ENCODE measurements around the gene STEAP1B.

STEAP1B gene

DNA sequence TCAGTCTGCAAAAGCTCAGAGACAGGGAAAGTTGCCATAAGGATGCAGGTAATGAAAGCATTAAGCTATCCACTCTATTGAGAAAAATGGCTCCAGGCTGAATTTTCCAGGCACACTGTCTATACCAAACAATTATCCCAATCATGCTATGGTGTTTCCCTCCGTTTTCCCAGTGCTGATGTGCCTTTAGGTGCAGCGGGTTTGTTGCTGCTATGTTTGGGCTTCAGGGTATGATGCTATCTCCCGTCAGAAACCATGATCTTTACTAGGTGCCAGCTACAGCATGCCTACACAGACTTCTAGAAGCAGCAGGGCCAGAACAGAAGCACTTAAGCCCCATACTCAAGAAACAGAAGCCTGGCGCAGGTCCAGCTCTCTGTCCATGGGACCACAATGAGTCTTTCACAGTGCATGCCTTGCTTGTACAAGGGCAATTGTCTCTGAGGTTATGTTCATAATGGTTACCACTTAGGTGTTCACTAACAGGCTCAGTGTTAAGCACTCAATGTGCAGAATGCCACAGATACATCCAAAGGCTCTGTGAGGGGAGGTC is 19.4 kb downstream of the STEAP1B start:
- Histone ChIP-seq H3K9me3 (ENCODE audit: insufficient read depth, low read length) (no peaks in the 10 kb centered on the region), H4K20me1 (ENCODE audit: low read depth, low read length) (no peaks in the 10 kb centered on the region), H3F3A (ENCODE audit: insufficient read depth) (no peaks in the 10 kb centered on the region), H3K79me2 (ENCODE audit: insufficient read depth, low read length) (no peaks in the 10 kb centered on the region), H3K27ac (ENCODE audit: low read depth, low read length) (no peak overlapping the region), H3K27me3 (ENCODE audit: low read length) (no peaks in the 10 kb centered on the region), H2AFZ (ENCODE audit: low read depth, low read length, severe bottlenecking) (no peak overlapping the region), H3K4me3 (ENCODE audit: insufficient read depth, low read length, poor library complexity, severe bottlenecking) (no peak overlapping the region), H3K9ac (ENCODE audit: low read length) (no peak overlapping the region), H3K9me2 (replicated peaks; ENCODE audit: insufficient read depth, low read length) (no peaks in the 10 kb centered on the region), H3K36me3 (ENCODE audit: low read length) (no peaks in the 10 kb centered on the region), H3K4me2 (ENCODE audit: low read depth, low read length, poor library complexity, severe bottlenecking) (no peak overlapping the region)
- no peak for TF ChIP-seq EZH2phosphoT487 (conservative IDR thresholded peaks at IDR 0.05; ENCODE audit: low read length)
- TF ChIP-seq, protein P1, sequence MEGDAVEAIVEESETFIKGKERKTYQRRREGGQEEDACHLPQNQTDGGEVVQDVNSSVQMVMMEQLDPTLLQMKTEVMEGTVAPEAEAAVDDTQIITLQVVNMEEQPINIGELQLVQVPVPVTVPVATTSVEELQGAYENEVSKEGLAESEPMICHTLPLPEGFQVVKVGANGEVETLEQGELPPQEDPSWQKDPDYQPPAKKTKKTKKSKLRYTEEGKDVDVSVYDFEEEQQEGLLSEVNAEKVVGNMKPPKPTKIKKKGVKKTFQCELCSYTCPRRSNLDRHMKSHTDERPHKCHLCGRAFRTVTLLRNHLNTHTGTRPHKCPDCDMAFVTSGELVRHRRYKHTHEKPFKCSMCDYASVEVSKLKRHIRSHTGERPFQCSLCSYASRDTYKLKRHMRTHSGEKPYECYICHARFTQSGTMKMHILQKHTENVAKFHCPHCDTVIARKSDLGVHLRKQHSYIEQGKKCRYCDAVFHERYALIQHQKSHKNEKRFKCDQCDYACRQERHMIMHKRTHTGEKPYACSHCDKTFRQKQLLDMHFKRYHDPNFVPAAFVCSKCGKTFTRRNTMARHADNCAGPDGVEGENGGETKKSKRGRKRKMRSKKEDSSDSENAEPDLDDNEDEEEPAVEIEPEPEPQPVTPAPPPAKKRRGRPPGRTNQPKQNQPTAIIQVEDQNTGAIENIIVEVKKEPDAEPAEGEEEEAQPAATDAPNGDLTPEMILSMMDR (IDR thresholded peaks at IDR 0.05; ENCODE audit: insufficient read depth, low read length, poor library complexity, severe bottlenecking): no peak

DNA sequence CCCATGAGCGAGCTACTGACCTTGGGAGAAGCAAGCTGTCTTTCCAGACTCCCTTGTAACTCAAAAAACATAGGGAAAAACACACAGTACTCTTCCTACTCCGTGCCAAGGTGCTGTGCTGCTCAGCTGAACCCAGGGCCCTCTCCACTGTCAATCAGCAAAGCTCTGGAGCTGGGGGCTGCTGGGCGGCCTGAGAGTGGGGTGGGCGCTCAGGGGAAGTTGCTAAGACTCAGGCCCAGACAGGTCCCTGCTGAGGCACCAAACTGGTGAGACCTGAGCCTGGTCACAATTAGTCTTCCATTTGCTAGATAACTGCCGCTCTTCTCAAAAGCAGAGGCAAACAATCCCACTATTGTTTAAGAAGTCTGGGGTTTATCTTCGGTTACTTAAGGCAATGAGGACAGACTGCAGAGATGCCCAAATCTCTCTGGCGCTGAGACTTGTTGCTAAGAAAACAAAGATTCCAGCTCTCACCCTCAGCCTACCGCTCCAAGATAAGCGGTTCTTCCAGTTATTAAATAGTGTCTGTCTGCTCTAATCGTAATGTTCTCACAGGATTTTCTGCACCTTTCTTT is 22.0 kb downstream of the STEAP1B start:
- TF ChIP-seq, protein P1 (IDR thresholded peaks at IDR 0.05; ENCODE audit: insufficient read depth, low read length, poor library complexity, severe bottlenecking): no peak
- no peak for TF ChIP-seq EZH2phosphoT487 (conservative IDR thresholded peaks at IDR 0.05; ENCODE audit: low read length)
- Histone ChIP-seq H4K20me1 (ENCODE audit: low read depth, low read length) (no peaks in the 10 kb centered on the region), H3K4me3 (ENCODE audit: insufficient read depth, low read length, poor library complexity, severe bottlenecking) (no peak overlapping the region), H3F3A (ENCODE audit: insufficient read depth) (no peaks in the 10 kb centered on the region), H3K27me3 (ENCODE audit: low read length) (no peaks in the 10 kb centered on the region), H3K79me2 (ENCODE audit: insufficient read depth, low read length) (no peaks in the 10 kb centered on the region), H3K9me3 (ENCODE audit: insufficient read depth, low read length) (no peaks in the 10 kb centered on the region), H3K27ac (ENCODE audit: low read depth, low read length) (no peak overlapping the region), H2AFZ (ENCODE audit: low read depth, low read length, severe bottlenecking) (no peak overlapping the region), H3K9me2 (replicated peaks; ENCODE audit: insufficient read depth, low read length) (no peaks in the 10 kb centered on the region), H3K9ac (ENCODE audit: low read length) (no peak overlapping the region), H3K4me2 (ENCODE audit: low read depth, low read length, poor library complexity, severe bottlenecking) (no peak overlapping the region), H3K36me3 (ENCODE audit: low read length) (no peaks in the 10 kb centered on the region)

DNA sequence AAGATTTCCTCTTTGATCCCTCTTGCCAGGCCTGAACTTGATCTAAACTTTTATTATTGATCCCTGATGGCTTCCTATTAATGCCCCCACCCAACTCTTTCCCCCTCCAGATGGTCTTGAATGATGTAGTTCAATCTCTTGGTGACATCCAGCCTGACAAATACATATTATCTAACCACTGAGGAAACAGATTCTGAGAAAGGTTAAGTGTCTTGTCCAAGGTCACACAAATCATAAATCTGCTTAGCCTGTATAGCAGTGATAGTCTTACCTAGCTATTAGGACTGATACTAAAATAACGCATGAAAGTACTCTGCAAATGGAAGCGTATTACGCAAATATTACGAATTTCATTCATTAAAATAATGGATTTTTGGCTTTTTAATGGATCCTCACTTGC is 22.7 kb downstream of the STEAP1B start:
- H3K27me3 ChIP-seq (ENCODE audit: low read length): no peaks in the 10 kb centered on the region
- no peaks in the 10 kb centered on the region for H3K9me2 ChIP-seq (replicated peaks; ENCODE audit: insufficient read depth, low read length)
- H3K27ac ChIP-seq (ENCODE audit: low read depth, low read length): no peak overlapping the region
- no peak overlapping the region for H3K4me3 ChIP-seq (ENCODE audit: insufficient read depth, low read length, poor library complexity, severe bottlenecking)
- H3K79me2 ChIP-seq (ENCODE audit: insufficient read depth, low read length): no peaks in the 10 kb centered on the region
- no peaks in the 10 kb centered on the region for H3F3A ChIP-seq (ENCODE audit: insufficient read depth)
- H3K36me3 ChIP-seq (ENCODE audit: low read length): no peaks in the 10 kb centered on the region
- H3K4me2 ChIP-seq (ENCODE audit: low read depth, low read length, poor library complexity, severe bottlenecking): no peak overlapping the region
- no peak for TF ChIP-seq EZH2phosphoT487 (conservative IDR thresholded peaks at IDR 0.05; ENCODE audit: low read length)
- TF ChIP-seq, protein P1 (IDR thresholded peaks at IDR 0.05; ENCODE audit: insufficient read depth, low read length, poor library complexity, severe bottlenecking): no peak
- no peaks in the 10 kb centered on the region for H3K9me3 ChIP-seq (ENCODE audit: insufficient read depth, low read length)
- H3K9ac ChIP-seq (ENCODE audit: low read length): no peak overlapping the region
- no peaks in the 10 kb centered on the region for H4K20me1 ChIP-seq (ENCODE audit: low read depth, low read length)
- H2AFZ ChIP-seq (ENCODE audit: low read depth, low read length, severe bottlenecking): no peak overlapping the region

Measured in SU-DHL-6 (cell line).